Peyer's patch (tissue), 4 donors: ENCODE results near the gene LRRC8C. TPM values are rescaled to one million over a fixed set of nuclear protein-coding genes. Genes with fewer than 3 reads are reported as not detected.
"Not testable (repeated sequence)": the region's sequence is repeated elsewhere in the genome, so short reads cannot be mapped to it uniquely, and the experiment has no call there.

ENCODE experiments used
- DNase-seq, 3 donors: peaks; one replicate each; pipeline ENCODE4 v3.0.0-alpha.2; 2017 to 2019
- H3K27ac ChIP-seq, 4 donors: fragments of 200-600 bp; sonication (generic); one replicate each; pipeline ENCODE4 v1.5.1; 2016 to 2019
- H3K27me3 ChIP-seq, 2 donors: fragments of 200-600 bp; sonication (generic); one replicate each; pipeline ENCODE4 v1.5.1; 2019
- H3K36me3 ChIP-seq, 3 donors: fragments of 200-600 bp; sonication (generic); one replicate each; pipeline ENCODE4 v1.5.1; 2016 to 2019
- H3K4me1 ChIP-seq, 4 donors: fragments of 200-600 bp; sonication (generic); one replicate each; pipeline ENCODE4 v1.5.1; 2016 to 2019
- H3K4me3 ChIP-seq, 4 donors: fragments of 200-600 bp; sonication (generic); 1 replicate in 3 of 4; 2 replicates in 1 of 4; pipeline ENCODE4 v1.5.1; 2016 to 2019; ENCODE audit warnings: mild to moderate bottlenecking in 1 of 4
- H3K9me3 ChIP-seq, 4 donors: fragments of 200-600 bp; sonication (generic); one replicate each; pipeline ENCODE4 v1.5.1; 2016 to 2019; ENCODE audit warnings: mild to moderate bottlenecking in 1 of 4
- POLR2A ChIP-seq, 2 donors: fragments of 450-650 bp; IDR thresholded peaks; one replicate each; pipeline ENCODE4 v1.5.1; 2017; ENCODE audit warnings: antibody characterized with exemption in 2 of 2, mild to moderate bottlenecking in 2 of 2, moderate library complexity in 2 of 2
- total RNA-seq, 4 donors: library from RNA; depleted of rRNA; stranded (reverse); fragments of >200 nt; gene quantifications; one replicate each; pipeline ENCODE4 v1.1.0, GENCODE V29; 2016
- TF ChIP-seq, protein P1 (sequence below), 6 experiments: fragments of 450-650 bp in 4 of 6; fragments of 200-600 bp in 2 of 6; sonication (generic) in 1 of 6; IDR thresholded peaks; one replicate each; pipeline ENCODE4 v1.5.1; 2017 to 2019; ENCODE audit warnings: antibody characterized with exemption in 6 of 6, mild to moderate bottlenecking in 3 of 6, moderate library complexity in 1 of 6

LRRC8C gene
- total RNA-seq, 4 donors from 2014 or later, result 2.5 to 9.9 (median 4.0) TPM

DNA sequence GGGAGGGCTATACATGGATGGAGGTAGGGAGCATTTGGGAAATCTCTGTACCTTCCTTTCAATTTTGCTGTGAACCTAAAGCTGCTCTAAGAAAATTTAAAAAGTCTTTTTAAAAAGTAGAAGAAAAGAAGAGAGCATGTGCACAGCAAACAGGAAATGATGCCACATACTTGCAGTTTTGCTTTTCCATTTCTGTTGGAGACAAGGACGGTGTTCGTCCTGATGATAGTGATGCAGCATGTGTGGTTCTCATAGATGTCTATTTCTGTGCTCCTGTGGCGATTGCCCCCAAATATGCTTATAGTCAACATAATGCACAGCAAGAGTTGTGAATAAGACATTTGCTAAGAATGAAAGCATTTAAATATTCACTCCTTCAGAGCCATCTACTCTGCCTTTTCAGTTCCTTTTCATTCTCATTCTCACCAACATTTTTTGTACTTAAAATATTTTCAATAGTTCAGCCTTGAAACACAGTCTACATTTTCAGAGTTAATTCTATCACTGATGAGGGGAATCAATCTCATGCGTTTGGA lies 66.6 kb downstream of the LRRC8C start:
- Histone ChIP-seq H3K9me3 (no peaks in the 10 kb centered on the region), H3K27ac (peak overlapping the region in 1 of 4 donors; percentile 12), H3K4me3 (no peak overlapping the region), H3K27me3 (no peaks in the 10 kb centered on the region), H3K4me1 (no peaks in the 10 kb centered on the region), H3K36me3 (no peaks in the 10 kb centered on the region)
- TF ChIP-seq, protein P1, sequence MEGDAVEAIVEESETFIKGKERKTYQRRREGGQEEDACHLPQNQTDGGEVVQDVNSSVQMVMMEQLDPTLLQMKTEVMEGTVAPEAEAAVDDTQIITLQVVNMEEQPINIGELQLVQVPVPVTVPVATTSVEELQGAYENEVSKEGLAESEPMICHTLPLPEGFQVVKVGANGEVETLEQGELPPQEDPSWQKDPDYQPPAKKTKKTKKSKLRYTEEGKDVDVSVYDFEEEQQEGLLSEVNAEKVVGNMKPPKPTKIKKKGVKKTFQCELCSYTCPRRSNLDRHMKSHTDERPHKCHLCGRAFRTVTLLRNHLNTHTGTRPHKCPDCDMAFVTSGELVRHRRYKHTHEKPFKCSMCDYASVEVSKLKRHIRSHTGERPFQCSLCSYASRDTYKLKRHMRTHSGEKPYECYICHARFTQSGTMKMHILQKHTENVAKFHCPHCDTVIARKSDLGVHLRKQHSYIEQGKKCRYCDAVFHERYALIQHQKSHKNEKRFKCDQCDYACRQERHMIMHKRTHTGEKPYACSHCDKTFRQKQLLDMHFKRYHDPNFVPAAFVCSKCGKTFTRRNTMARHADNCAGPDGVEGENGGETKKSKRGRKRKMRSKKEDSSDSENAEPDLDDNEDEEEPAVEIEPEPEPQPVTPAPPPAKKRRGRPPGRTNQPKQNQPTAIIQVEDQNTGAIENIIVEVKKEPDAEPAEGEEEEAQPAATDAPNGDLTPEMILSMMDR (IDR thresholded peaks at IDR 0.05), result no peak
- no peak for TF ChIP-seq POLR2A (IDR thresholded peaks at IDR 0.05)
- no peak for DNase-seq

DNA sequence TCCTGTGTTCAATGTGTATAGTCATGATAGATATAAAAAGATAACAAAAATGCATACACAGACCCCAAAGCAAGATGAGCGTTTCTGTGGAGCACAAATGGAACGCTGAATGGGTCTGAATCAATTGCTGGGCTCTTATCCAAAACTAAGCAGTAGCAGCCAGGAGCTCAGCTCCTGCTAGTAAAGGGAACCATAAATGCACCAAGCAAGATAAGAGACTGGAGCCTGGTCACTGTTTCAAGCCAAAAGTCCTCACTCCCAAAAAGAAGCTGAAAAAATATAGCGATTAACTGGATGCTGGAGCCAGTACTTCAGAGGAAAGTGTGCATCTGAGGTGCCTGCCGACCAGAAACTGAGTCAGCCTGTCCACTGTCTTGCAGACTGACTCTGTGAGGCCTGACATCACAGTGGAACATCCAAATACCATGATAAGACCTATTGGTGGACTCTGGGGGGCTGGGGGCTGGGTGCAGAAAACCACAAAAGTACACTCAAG lies 68.9 kb downstream of the LRRC8C start:
- H3K27ac ChIP-seq, result no peak overlapping the region
- no peaks in the 10 kb centered on the region for H3K36me3 ChIP-seq
- H3K4me3 ChIP-seq, result no peak overlapping the region
- H3K9me3 ChIP-seq, result no peaks in the 10 kb centered on the region
- no peak for DNase-seq
- no peaks in the 10 kb centered on the region for H3K4me1 ChIP-seq
- H3K27me3 ChIP-seq, result no peaks in the 10 kb centered on the region
- TF ChIP-seq POLR2A (IDR thresholded peaks at IDR 0.05), result no peak
- TF ChIP-seq, protein P1 (IDR thresholded peaks at IDR 0.05), result no peak

DNA sequence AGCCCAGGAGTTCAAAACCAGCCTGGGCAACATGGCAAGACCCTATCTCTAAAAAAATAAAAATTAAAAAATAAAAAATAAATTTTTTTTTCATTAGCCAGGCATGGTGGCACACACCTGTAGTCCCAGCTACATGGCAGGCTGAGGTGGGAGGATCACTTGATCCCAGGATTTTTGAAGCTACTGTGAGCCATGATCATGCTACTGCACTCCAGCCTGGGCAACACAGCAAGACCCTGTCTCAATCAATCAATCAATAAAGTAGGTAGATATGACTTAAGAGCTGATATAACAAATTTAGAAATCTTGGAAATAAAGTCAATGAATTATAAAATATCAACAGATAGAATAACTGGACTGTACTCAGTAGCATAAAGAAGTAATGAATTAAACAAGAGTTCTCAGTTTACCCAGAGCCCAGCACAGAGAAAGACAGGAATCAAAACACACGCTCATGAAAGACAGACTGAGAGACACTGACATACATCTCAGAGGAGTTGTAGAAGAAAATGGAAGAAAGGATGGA lies 69.7 kb downstream of the LRRC8C start:
- Histone ChIP-seq H3K4me3 (no peak overlapping the region), H3K27me3 (no peaks in the 10 kb centered on the region), H3K27ac (no peak overlapping the region), H3K36me3 (no peaks in the 10 kb centered on the region), H3K9me3 (no peaks in the 10 kb centered on the region), H3K4me1 (no peaks in the 10 kb centered on the region)
- DNase-seq, result no peak
- no peak for TF ChIP-seq POLR2A (IDR thresholded peaks at IDR 0.05)
- TF ChIP-seq, protein P1 (IDR thresholded peaks at IDR 0.05), result no peak

DNA sequence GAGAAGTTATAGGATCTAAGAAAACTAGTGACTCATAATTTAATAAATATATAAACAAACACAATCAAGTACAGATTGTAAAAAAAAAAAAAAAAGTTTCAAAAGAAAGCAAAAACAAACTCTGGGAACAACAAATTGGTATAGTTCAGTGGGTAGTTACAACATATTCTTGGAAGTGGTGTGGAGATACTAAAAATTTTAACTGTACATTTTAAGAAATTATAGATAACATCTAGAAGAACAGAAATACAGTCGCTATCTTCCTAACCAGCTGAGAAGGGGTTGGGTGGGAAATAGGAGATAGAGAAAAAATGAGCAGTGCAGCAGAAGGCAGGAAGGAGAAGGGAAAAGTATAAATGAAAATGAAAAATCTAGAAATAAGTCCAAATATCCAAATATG lies 70.5 kb downstream of the LRRC8C start:
- Histone ChIP-seq H3K4me3 (no peak overlapping the region), H3K9me3 (no peaks in the 10 kb centered on the region), H3K27me3 (no peaks in the 10 kb centered on the region), H3K27ac (no peak overlapping the region), H3K4me1 (no peaks in the 10 kb centered on the region), H3K36me3 (no peaks in the 10 kb centered on the region)
- DNase-seq, result no peak
- TF ChIP-seq POLR2A (IDR thresholded peaks at IDR 0.05), result no peak
- TF ChIP-seq, protein P1 (IDR thresholded peaks at IDR 0.05), result no peak

DNA sequence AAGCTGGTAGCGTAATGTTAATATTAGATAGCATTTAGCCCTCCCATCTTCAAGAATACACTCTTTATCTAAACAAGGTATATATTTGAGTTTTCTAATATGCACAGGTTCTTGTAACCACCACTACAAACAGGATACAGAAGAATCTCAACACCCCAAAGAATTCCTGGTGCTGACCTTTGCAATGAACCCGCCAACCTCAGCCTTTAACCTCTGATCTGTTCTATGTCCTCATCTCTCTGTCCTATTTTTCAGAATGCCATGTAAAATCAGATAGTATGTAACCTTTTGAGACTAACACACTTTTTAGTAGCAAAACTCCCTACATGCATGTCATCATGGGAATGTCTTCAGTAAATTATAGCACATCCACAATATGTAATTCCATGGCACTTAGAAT lies 71.1 kb downstream of the LRRC8C start:
- TF ChIP-seq POLR2A (IDR thresholded peaks at IDR 0.05), result no peak
- TF ChIP-seq, protein P1 (IDR thresholded peaks at IDR 0.05), result no peak
- Histone ChIP-seq H3K4me3 (no peak overlapping the region), H3K9me3 (no peaks in the 10 kb centered on the region), H3K27me3 (no peaks in the 10 kb centered on the region), H3K27ac (no peak overlapping the region), H3K4me1 (no peaks in the 10 kb centered on the region), H3K36me3 (no peaks in the 10 kb centered on the region)
- DNase-seq, result no peak

DNA sequence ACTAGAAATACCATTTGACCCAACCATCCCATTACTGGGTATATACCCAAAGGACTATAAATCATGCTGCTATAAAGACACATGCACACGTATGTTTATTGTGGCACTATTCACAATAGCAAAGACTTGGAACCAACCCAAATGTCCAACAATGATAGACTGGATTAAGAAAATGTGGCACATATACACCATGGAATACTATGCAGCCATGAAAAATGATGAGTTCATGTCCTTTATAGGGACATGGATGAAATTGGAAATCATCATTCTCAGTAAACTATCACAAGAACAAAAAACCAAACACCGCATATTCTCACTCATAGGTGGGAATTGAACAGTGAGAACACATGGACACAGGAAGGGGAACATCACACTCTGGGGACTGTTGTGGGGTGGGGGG lies 72.0 kb downstream of the LRRC8C start:
- not testable (repeated sequence) for H3K36me3 ChIP-seq, H3K9me3 ChIP-seq, H3K4me3 ChIP-seq, H3K27me3 ChIP-seq, DNase-seq, H3K27ac ChIP-seq, H3K4me1 ChIP-seq
